Dedifferentiated amniotic fluid mesenchymal stem cell (primary cell): ENCODE results near the gene PDZD7.

Experiments used
- DNase-seq: peaks from one replicate; pipeline ENCODE4 v3.0.0-alpha.2; 2016; ENCODE audit errors: extremely low spot score

Gene PDZD7

GRCh38 chr10:101061624-101062231, 30.8 kb upstream of the PDZD7 start, which contains the start of gene KAZALD1:
Gene KAZALD1, plus strand, starts transcription at chr10:101061989. Its CDS starts 604 bp downstream, at chr10:101062593.
- peak; percentile 64 for DNase-seq

- DNase-seq, result peak; percentile 85
Measured at GRCh38 chr10:101060951-101061623, 30.2 kb upstream of the PDZD7 start.

GRCh38 chr10:101060036-101060950, 29.4 kb upstream of the PDZD7 start:
- DNase-seq, result peak; percentile 96

- DNase-seq, result no peak
Measured at GRCh38 chr10:101056365-101057151, 25.6 kb upstream of the PDZD7 start.

- DNase-seq, result no peak
Measured at GRCh38 chr10:101055411-101055810, 24.5 kb upstream of the PDZD7 start.

- DNase-seq, result no peak
Measured at GRCh38 chr10:101054876-101055275, 23.9 kb upstream of the PDZD7 start.

GRCh38 chr10:101054351-101054750, 23.4 kb upstream of the PDZD7 start:
- no peak for DNase-seq

- DNase-seq, result peak; percentile 17
Measured at GRCh38 chr10:101053516-101053915, 22.6 kb upstream of the PDZD7 start.

GRCh38 chr10:101052285-101052684, 21.4 kb upstream of the PDZD7 start:
- DNase-seq, result peak; percentile 76

GRCh38 chr10:101050208-101051069, 19.5 kb upstream of the PDZD7 start:
- DNase-seq, result peak; percentile 29

- DNase-seq, result no peak
Measured at GRCh38 chr10:101047961-101048892, 17.3 kb upstream of the PDZD7 start.

- no peak for DNase-seq
Measured at GRCh38 chr10:101047268-101047667, 16.3 kb upstream of the PDZD7 start.

GRCh38 chr10:101046332-101047238, 15.7 kb upstream of the PDZD7 start:
- DNase-seq, result no peak

GRCh38 chr10:101044117-101044516, 13.2 kb upstream of the PDZD7 start:
- no peak for DNase-seq

GRCh38 chr10:101043363-101043707, 12.4 kb upstream of the PDZD7 start:
- DNase-seq, result no peak

GRCh38 chr10:101042667-101043362, 11.9 kb upstream of the PDZD7 start:
- peak; percentile 92 for DNase-seq

GRCh38 chr10:101042118-101042517, 11.2 kb upstream of the PDZD7 start:
- DNase-seq, result no peak

GRCh38 chr10:101041252-101041761, 10.4 kb upstream of the PDZD7 start:
- DNase-seq, result peak; percentile 74
